ENCODE results near the gene RMC1. TPM values are rescaled to one million over a fixed set of nuclear protein-coding genes. Genes with fewer than 3 reads are reported as not detected.

RMC1 gene
- total RNA-seq, 1 experiment from 2014 or later, result 38.4 TPM

GRCh38 chr18:23538001-23538400, 34.7 kb downstream of the RMC1 start:
- peaks cover 51 to 59% of the 10 kb centered on the region in 2 experiments for H3K36me3 ChIP-seq (ENCODE audit: control insufficient read depth in 1 of 2, insufficient read depth in 2 of 2, low read length in 2 of 2)
- POLR2A ChIA-PET, result no interaction called here

GRCh38 chr18:23538870-23539269, 35.6 kb downstream of the RMC1 start:
- Histone ChIP-seq H4K20me1 (ENCODE audit: insufficient read depth) (no peaks in the 10 kb centered on the region), H3K9me3 (ENCODE audit: control insufficient read depth in 1 of 2, insufficient read depth in 1 of 2, low read depth in 1 of 2, low read length in 2 of 2) (no peaks in the 10 kb centered on the region), H3K4me3 (replicated peaks in 1 of 2; ENCODE audit: low read depth in 1 of 2, low read length in 2 of 2) (no peak overlapping the region), H2AFZ (ENCODE audit: low read depth, low read length, poor library complexity, severe bottlenecking) (no peak overlapping the region), H3K4me2 (ENCODE audit: low read length) (no peak overlapping the region), H3K4me1 (ENCODE audit: control insufficient read depth in 1 of 2, insufficient read depth in 2 of 2, low read length in 2 of 2) (no peaks in the 10 kb centered on the region), H3K27me3 (ENCODE audit: insufficient read depth, low read length) (no peaks in the 10 kb centered on the region), H3K36me3 (ENCODE audit: control insufficient read depth in 1 of 2, insufficient read depth in 2 of 2, low read length in 2 of 2) (peaks cover 51 to 66% of the 10 kb centered on the region in 2 experiments), H3K27ac (ENCODE audit: low read depth, low read length) (no peak overlapping the region), H3K9ac (ENCODE audit: low read length) (no peak overlapping the region), H3K79me2 (ENCODE audit: insufficient read depth, low read length) (no peaks in the 10 kb centered on the region), H3K9me2 (ENCODE audit: insufficient read depth) (no peaks in the 10 kb centered on the region)
- RAD21 ChIA-PET (ENCODE audit: low non-redundant PET in 1 of 2, low total read pairs in 2 of 2, uncharacterized antibody in 2 of 2, unreplicated experiment in 2 of 2), result no interaction called here
- no peak for DNase-seq (ENCODE audit: low read depth, low spot score)
- intact Hi-C loops (cut with micrococcal nuclease), result no loop called here
- ATAC-seq, result no peak
- CTCF ChIA-PET, result no interaction called here
- no TSS peak for BruUV-seq (replicated peaks)
- POLR2A ChIA-PET, result no interaction called here
- TF ChIP-seq ZNF274 (IDR thresholded peaks at IDR 0.05; ENCODE audit: low read depth, low read length), result no peak
- no peak for TF ChIP-seq FOSL1 (IDR thresholded peaks at IDR 0.05; ENCODE audit: low read depth)
- TF ChIP-seq REST (IDR thresholded peaks at IDR 0.05; ENCODE audit: low read depth), result no peak
- TF ChIP-seq POLR2A (IDR thresholded peaks at IDR 0.05; ENCODE audit: borderline replicate concordance, extremely low read depth, insufficient read depth, insufficient read length), result no peak
- TF ChIP-seq CTCF (IDR thresholded peaks at IDR 0.05 in 2 of 3, conservative IDR thresholded peaks at IDR 0.05 in 1 of 3; ENCODE audit: borderline replicate concordance in 1 of 3, insufficient read depth in 1 of 3, low read depth in 2 of 3, low read length in 2 of 3), result no peak
- TF ChIP-seq ATF3 (IDR thresholded peaks at IDR 0.05), result no peak
- TF ChIP-seq SIN3A (IDR thresholded peaks at IDR 0.05; ENCODE audit: low read depth), result no peak

More at GRCh38 chr18:23538001-23538400, 34.7 kb downstream of the RMC1 start:
- H3K4me1 ChIP-seq (ENCODE audit: control insufficient read depth in 1 of 2, insufficient read depth in 2 of 2, low read length in 2 of 2), result no peaks in the 10 kb centered on the region
- ChIA-PET CTCF (no interaction called here), RAD21 (ENCODE audit: low non-redundant PET in 1 of 2, low total read pairs in 2 of 2, uncharacterized antibody in 2 of 2, unreplicated experiment in 2 of 2) (no interaction called here)
- no peaks in the 10 kb centered on the region for H3K27me3 ChIP-seq (ENCODE audit: insufficient read depth, low read length)
- H3K9ac ChIP-seq (ENCODE audit: low read length), result no peak overlapping the region
- no peak overlapping the region for H3K4me2 ChIP-seq (ENCODE audit: low read length)
- no peak for DNase-seq (ENCODE audit: low read depth, low spot score)
- H2AFZ ChIP-seq (ENCODE audit: low read depth, low read length, poor library complexity, severe bottlenecking), result no peak overlapping the region
- ATAC-seq, result no peak
- H3K27ac ChIP-seq (ENCODE audit: low read depth, low read length), result no peak overlapping the region
- H3K79me2 ChIP-seq (ENCODE audit: insufficient read depth, low read length), result no peaks in the 10 kb centered on the region
- no TSS peak for BruUV-seq (replicated peaks)
- no peaks in the 10 kb centered on the region for H4K20me1 ChIP-seq (ENCODE audit: insufficient read depth)
- H3K9me3 ChIP-seq (ENCODE audit: control insufficient read depth in 1 of 2, insufficient read depth in 1 of 2, low read depth in 1 of 2, low read length in 2 of 2), result no peaks in the 10 kb centered on the region
- H3K4me3 ChIP-seq (replicated peaks in 1 of 2; ENCODE audit: low read depth in 1 of 2, low read length in 2 of 2), result no peak overlapping the region
- TF ChIP-seq CTCF (IDR thresholded peaks at IDR 0.05 in 2 of 3, conservative IDR thresholded peaks at IDR 0.05 in 1 of 3; ENCODE audit: borderline replicate concordance in 1 of 3, insufficient read depth in 1 of 3, low read depth in 2 of 3, low read length in 2 of 3) (no peak), POLR2AphosphoS5 (IDR thresholded peaks at IDR 0.05; ENCODE audit: low read depth, low read length) (no peak), TCF7L2 (IDR thresholded peaks at IDR 0.05; ENCODE audit: borderline replicate concordance, extremely low read depth, insufficient read depth, insufficient read length) (no peak)
- no peaks in the 10 kb centered on the region for H3K9me2 ChIP-seq (ENCODE audit: insufficient read depth)
- intact Hi-C loops (cut with micrococcal nuclease), result no loop called here

Data from HCT116 (cell line).